Left lung (tissue), 10 donors: ENCODE data around the gene PTPRN2. TPM values are rescaled to one million over a fixed set of nuclear protein-coding genes. Genes with fewer than 3 reads are reported as not detected.

Source experiments
- ATAC-seq: fragments of 200-7000 bp; cut with Tn5 transposase; one replicate; pipeline ENCODE4 v1.9.1; 2020; ENCODE audit warnings: moderate library complexity
- DNase-seq, 4 donors: peaks; one replicate each; pipeline ENCODE4 v3.0.0-alpha.2; 2013 to 2020
- H3K27ac ChIP-seq, 2 donors: fragments of 200-600 bp; sonication (generic) in 1 of 2; one replicate each; pipeline versions ENCODE4 v1.5.0 to v1.8.0; 2020 to 2021
- H3K27me3 ChIP-seq, 2 donors: fragments of 200-600 bp; sonication (generic) in 1 of 2; one replicate each; pipeline versions ENCODE4 v1.5.0 to v1.8.0; 2020 to 2021
- H3K36me3 ChIP-seq, 2 donors: fragments of 200-600 bp; sonication (generic) in 1 of 2; one replicate each; pipeline versions ENCODE4 v1.5.0 to v1.8.0; 2020 to 2021
- H3K4me1 ChIP-seq, 2 donors: fragments of 200-600 bp; one replicate each; pipeline ENCODE4 v1.8.0; 2021
- H3K4me3 ChIP-seq, 2 donors: fragments of 200-600 bp; sonication (generic) in 1 of 2; one replicate each; pipeline versions ENCODE4 v1.5.0 to v1.8.0; 2020 to 2021; ENCODE audit warnings: mild to moderate bottlenecking in 1 of 2
- H3K9me3 ChIP-seq, 2 donors: fragments of 200-600 bp; sonication (generic) in 1 of 2; one replicate each; pipeline versions ENCODE4 v1.5.0 to v1.8.0; 2020 to 2021
- CTCF ChIP-seq, 2 donors: fragments of 200-600 bp; sonication (generic) in 1 of 2; IDR thresholded peaks; one replicate each; pipeline versions ENCODE4 v1.5.0 to v1.8.0; 2021; ENCODE audit warnings: antibody characterized with exemption in 2 of 2
- intact Hi-C, 2 donors: fragments of 100-400 bp; cut with DNase I; formaldehyde crosslinking; loops; one replicate each; pipeline versions ENCODE4 v1.11.2 to v1.14.2; 2022
- polyA plus RNA-seq, 6 donors: library from polyadenylated mRNA; unstranded; fragments of 120-200 nt; gene quantifications; one replicate each; pipeline ENCODE4 v1.2.1, GENCODE V29; 2013; ENCODE audit not compliant: insufficient read length in 6 of 6
- total RNA-seq, 2 donors: library from RNA; stranded (reverse); fragmentation: NEBNext Ultra II Directional; extraction: Animal tissue kit (Norgen Biotek cat#: 25700); gene quantifications; one replicate each; pipeline ENCODE4 v1.2.1, GENCODE V29; 2021
- donor health status: DM: no; HTN: yes; CAD: no.
- donor health status: DM: no; HTN: no; CAD: no.

The PTPRN2 gene
- total and polyA plus RNA-seq, 8 donors: 4.0 to 7.8 (median 6.8) TPM

DNA sequence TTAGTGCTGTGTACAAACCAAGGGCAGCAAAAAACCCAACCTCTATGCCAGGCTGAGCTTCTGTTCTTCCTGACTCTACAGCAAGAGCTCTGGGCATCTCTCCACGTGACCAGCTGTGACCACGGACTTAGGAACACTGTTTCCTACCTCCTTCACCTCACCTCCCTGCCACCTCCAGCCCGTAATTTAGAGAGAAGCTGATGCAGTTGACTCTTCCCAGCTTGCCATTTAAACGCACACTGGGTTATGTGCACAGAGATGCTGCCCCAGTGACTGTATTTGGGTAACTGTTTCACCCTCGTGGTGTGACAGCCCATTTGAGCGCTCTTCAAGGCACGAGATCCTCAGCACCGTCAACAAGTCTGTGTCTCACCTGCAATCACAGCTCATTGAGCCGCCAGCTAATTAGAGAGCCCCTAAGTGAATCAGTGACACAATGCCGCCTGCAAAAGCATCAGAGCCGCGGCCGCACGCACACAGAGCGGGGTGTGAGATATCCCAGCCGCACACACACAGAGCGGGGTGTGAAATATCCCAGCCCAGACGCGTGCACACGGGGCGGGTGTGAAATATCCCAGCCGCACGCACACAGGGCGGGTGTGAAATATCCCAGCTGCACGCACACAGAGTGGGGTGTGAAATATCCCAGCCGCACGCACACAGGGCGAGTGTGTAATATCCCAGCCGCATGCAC, 319.7 kb downstream of the PTPRN2 start:
- ATAC-seq: no peak
- Histone ChIP-seq H3K27me3 (peaks cover 0 to 11% of the 10 kb centered on the region in 2 donors), H3K36me3 (no peaks in the 10 kb centered on the region), H3K4me1 (no peaks in the 10 kb centered on the region), H3K4me3 (no peak overlapping the region), H3K9me3 (no peaks in the 10 kb centered on the region), H3K27ac (no peak overlapping the region)
- intact Hi-C loops: no loop called here
- TF ChIP-seq CTCF (IDR thresholded peaks at IDR 0.05): no peak
- peak in 2 of 4 donors; percentile 20 to 64 for DNase-seq

- H3K36me3 ChIP-seq: no peaks in the 10 kb centered on the region
- H3K27me3 ChIP-seq: peaks cover 0 to 11% of the 10 kb centered on the region in 2 donors
- peak; percentile 67 for ATAC-seq
- peak in 3 of 4 donors; percentile 21 to 69 (median 26) for DNase-seq
- no peak overlapping the region for H3K4me3 ChIP-seq
- H3K27ac ChIP-seq: no peak overlapping the region
- H3K4me1 ChIP-seq: no peaks in the 10 kb centered on the region
- intact Hi-C loops: no loop called here
- no peak for TF ChIP-seq CTCF (IDR thresholded peaks at IDR 0.05)
- H3K9me3 ChIP-seq: no peaks in the 10 kb centered on the region
These were observed 320.5 kb downstream of the PTPRN2 start for GRCh38 chr7:158266817-158267741.

DNA sequence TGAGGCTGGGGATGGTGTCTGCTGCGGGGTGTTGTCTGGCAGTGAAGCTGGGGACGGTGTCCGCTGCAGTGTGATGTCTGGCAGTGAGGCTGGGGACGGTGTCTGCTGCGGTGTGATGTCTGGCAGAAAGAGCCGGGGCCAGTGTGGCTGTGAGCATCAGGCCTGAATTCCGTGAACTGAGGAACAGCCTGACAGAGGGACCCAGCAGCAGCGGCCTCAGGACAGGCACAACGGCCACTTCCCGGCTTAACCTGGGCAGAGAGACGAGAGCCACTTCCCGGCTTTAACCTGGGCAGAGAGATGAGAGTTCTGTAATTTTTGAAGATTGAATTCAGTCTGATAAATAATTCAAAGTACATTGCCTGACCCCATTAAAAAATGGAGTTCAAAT, 321.2 kb downstream of the PTPRN2 start:
- no peak for ATAC-seq
- H3K27me3 ChIP-seq: peaks cover 0 to 11% of the 10 kb centered on the region in 2 donors
- H3K4me3 ChIP-seq: no peak overlapping the region
- no peaks in the 10 kb centered on the region for H3K9me3 ChIP-seq
- TF ChIP-seq CTCF (IDR thresholded peaks at IDR 0.05): no peak
- peak in 2 of 4 donors; percentile 12 to 64 for DNase-seq
- no peak overlapping the region for H3K27ac ChIP-seq
- H3K4me1 ChIP-seq: no peaks in the 10 kb centered on the region
- H3K36me3 ChIP-seq: no peaks in the 10 kb centered on the region
- intact Hi-C loops: no loop called here

- DNase-seq (peak in 2 of 4 donors; percentile 13 to 49), ATAC-seq (no peak)
- H3K27me3 ChIP-seq: peaks cover 0 to 11% of the 10 kb centered on the region in 2 donors
- H3K27ac ChIP-seq: no peak overlapping the region
- H3K4me3 ChIP-seq: no peak overlapping the region
- intact Hi-C loops: no loop called here
- H3K9me3 ChIP-seq: no peaks in the 10 kb centered on the region
- no peak for TF ChIP-seq CTCF (IDR thresholded peaks at IDR 0.05)
- no peaks in the 10 kb centered on the region for H3K36me3 ChIP-seq
- no peaks in the 10 kb centered on the region for H3K4me1 ChIP-seq
These were observed 321.9 kb downstream of the PTPRN2 start for GRCh38 chr7:158265743-158266080.
